ENCODE results near the gene GH1.
"Not testable (repeated sequence)": the region's sequence is repeated elsewhere in the genome, so short reads cannot be mapped to it uniquely, and the experiment has no call there.

The GH1 gene

GRCh38 chr17:63934183-63935112, 15.8 kb upstream of the GH1 start:
- H3K4me1 Mint-ChIP-seq, result peaks cover 25% of the 10 kb centered on the region
- H3K36me3 Mint-ChIP-seq, result no peaks in the 10 kb centered on the region
- no peaks in the 10 kb centered on the region for H3K9me3 Mint-ChIP-seq
- no peak overlapping the region for H3K27ac Mint-ChIP-seq
- H3K4me3 Mint-ChIP-seq, result no peak overlapping the region
- no peaks in the 10 kb centered on the region for H3K27me3 Mint-ChIP-seq

GRCh38 chr17:63933598-63933997, 15.0 kb upstream of the GH1 start:
- Mint-ChIP-seq H3K9me3 (no peaks in the 10 kb centered on the region), H3K27me3 (no peaks in the 10 kb centered on the region), H3K36me3 (peaks cover 1% of the 10 kb centered on the region), H3K27ac (no peak overlapping the region), H3K4me1 (peaks cover 25% of the 10 kb centered on the region), H3K4me3 (no peak overlapping the region)

- H3K4me3 Mint-ChIP-seq, result peak overlapping the region; percentile 94
- H3K27ac Mint-ChIP-seq, result peak overlapping the region; percentile 96
- no peaks in the 10 kb centered on the region for H3K9me3 Mint-ChIP-seq
- peaks cover 1% of the 10 kb centered on the region for H3K36me3 Mint-ChIP-seq
- peaks cover 25% of the 10 kb centered on the region for H3K4me1 Mint-ChIP-seq
- no peaks in the 10 kb centered on the region for H3K27me3 Mint-ChIP-seq
Measured at GRCh38 chr17:63932721-63933120, 14.1 kb upstream of the GH1 start.

- H3K27me3 Mint-ChIP-seq, result no peaks in the 10 kb centered on the region
- H3K9me3 Mint-ChIP-seq, result no peaks in the 10 kb centered on the region
- peaks cover 1% of the 10 kb centered on the region for H3K36me3 Mint-ChIP-seq
- H3K4me1 Mint-ChIP-seq, result peaks cover 25% of the 10 kb centered on the region
- peak within 1 kb of the TSS; percentile 94 for H3K4me3 Mint-ChIP-seq
- peak within 1 kb of the TSS; percentile 96 for H3K27ac Mint-ChIP-seq
Measured at GRCh38 chr17:63931981-63932561, 13.4 kb upstream of the GH1 start, which contains the start of gene CD79B. Gene CD79B, minus strand, starts transcription at chr17:63932331. Its CDS starts 70 bp downstream, at chr17:63932261.

- Mint-ChIP-seq H3K27me3 (no peaks in the 10 kb centered on the region), H3K36me3 (peaks cover 1% of the 10 kb centered on the region), H3K9me3 (no peaks in the 10 kb centered on the region), H3K27ac (no peak overlapping the region), H3K4me1 (peaks cover 25% of the 10 kb centered on the region), H3K4me3 (peak overlapping the region; percentile 94)
Measured at GRCh38 chr17:63930951-63931575, 12.4 kb upstream of the GH1 start.

- no peak overlapping the region for H3K4me3 Mint-ChIP-seq
- no peaks in the 10 kb centered on the region for H3K9me3 Mint-ChIP-seq
- H3K27me3 Mint-ChIP-seq, result no peaks in the 10 kb centered on the region
- H3K4me1 Mint-ChIP-seq, result peaks cover 25% of the 10 kb centered on the region
- H3K36me3 Mint-ChIP-seq, result peaks cover 1% of the 10 kb centered on the region
- H3K27ac Mint-ChIP-seq, result no peak overlapping the region
Measured at GRCh38 chr17:63929860-63930766, 11.5 kb upstream of the GH1 start.

- Mint-ChIP-seq H3K9me3 (no peaks in the 10 kb centered on the region), H3K36me3 (peaks cover 1% of the 10 kb centered on the region), H3K4me1 (peaks cover 25% of the 10 kb centered on the region), H3K27me3 (no peaks in the 10 kb centered on the region), H3K4me3 (no peak overlapping the region), H3K27ac (no peak overlapping the region)
Measured at GRCh38 chr17:63928966-63929695, 10.5 kb upstream of the GH1 start.

GRCh38 chr17:63928172-63928666, 9.6 kb upstream of the GH1 start:
- Mint-ChIP-seq H3K27me3 (no peaks in the 10 kb centered on the region), H3K36me3 (peaks cover 1% of the 10 kb centered on the region), H3K9me3 (no peaks in the 10 kb centered on the region), H3K27ac (no peak overlapping the region), H3K4me3 (no peak overlapping the region), H3K4me1 (peaks cover 25% of the 10 kb centered on the region)

GRCh38 chr17:63927464-63928171, 9.0 kb upstream of the GH1 start:
- no peak overlapping the region for H3K27ac Mint-ChIP-seq
- peaks cover 20% of the 10 kb centered on the region for H3K4me1 Mint-ChIP-seq
- H3K9me3 Mint-ChIP-seq, result no peaks in the 10 kb centered on the region
- H3K36me3 Mint-ChIP-seq, result peaks cover 1% of the 10 kb centered on the region
- H3K4me3 Mint-ChIP-seq, result no peak overlapping the region
- H3K27me3 Mint-ChIP-seq, result no peaks in the 10 kb centered on the region

- no peak overlapping the region for H3K27ac Mint-ChIP-seq
- peaks cover 1% of the 10 kb centered on the region for H3K36me3 Mint-ChIP-seq
- H3K27me3 Mint-ChIP-seq, result no peaks in the 10 kb centered on the region
- H3K4me3 Mint-ChIP-seq, result no peak overlapping the region
- no peaks in the 10 kb centered on the region for H3K9me3 Mint-ChIP-seq
- peaks cover 7% of the 10 kb centered on the region for H3K4me1 Mint-ChIP-seq
Measured at GRCh38 chr17:63926164-63926563, 7.5 kb upstream of the GH1 start.

GRCh38 chr17:63925615-63926014, 7.0 kb upstream of the GH1 start:
- H3K27ac Mint-ChIP-seq, result no peak overlapping the region
- peaks cover 1% of the 10 kb centered on the region for H3K36me3 Mint-ChIP-seq
- H3K9me3 Mint-ChIP-seq, result no peaks in the 10 kb centered on the region
- H3K4me3 Mint-ChIP-seq, result no peak overlapping the region
- peaks cover 1% of the 10 kb centered on the region for H3K4me1 Mint-ChIP-seq
- no peaks in the 10 kb centered on the region for H3K27me3 Mint-ChIP-seq

GRCh38 chr17:63922402-63922801, 3.8 kb upstream of the GH1 start:
- H3K4me1 Mint-ChIP-seq, H3K4me3 Mint-ChIP-seq, H3K36me3 Mint-ChIP-seq, H3K27ac Mint-ChIP-seq, H3K27me3 Mint-ChIP-seq, H3K9me3 Mint-ChIP-seq: not testable (repeated sequence)

GRCh38 chr17:63920779-63921178, 2.1 kb upstream of the GH1 start:
- not testable (repeated sequence) for H3K4me3 Mint-ChIP-seq, H3K4me1 Mint-ChIP-seq

GRCh38 chr17:63920050-63920449, 1.4 kb upstream of the GH1 start:
- H3K4me1 Mint-ChIP-seq, H3K9me3 Mint-ChIP-seq, H3K36me3 Mint-ChIP-seq, H3K27me3 Mint-ChIP-seq, H3K4me3 Mint-ChIP-seq, H3K27ac Mint-ChIP-seq: not testable (repeated sequence)

More at GRCh38 chr17:63920779-63921178, 2.1 kb upstream of the GH1 start:
- H3K36me3 Mint-ChIP-seq, H3K27me3 Mint-ChIP-seq, H3K9me3 Mint-ChIP-seq, H3K27ac Mint-ChIP-seq: not testable (repeated sequence)
